ENCODE measurements around the gene CDHR5. TPM values are rescaled to one million over a fixed set of nuclear protein-coding genes. Genes with fewer than 3 reads are reported as not detected.

Gene CDHR5
- total RNA-seq, 1 donor from 2014 or later, result 0.24 TPM

DNA sequence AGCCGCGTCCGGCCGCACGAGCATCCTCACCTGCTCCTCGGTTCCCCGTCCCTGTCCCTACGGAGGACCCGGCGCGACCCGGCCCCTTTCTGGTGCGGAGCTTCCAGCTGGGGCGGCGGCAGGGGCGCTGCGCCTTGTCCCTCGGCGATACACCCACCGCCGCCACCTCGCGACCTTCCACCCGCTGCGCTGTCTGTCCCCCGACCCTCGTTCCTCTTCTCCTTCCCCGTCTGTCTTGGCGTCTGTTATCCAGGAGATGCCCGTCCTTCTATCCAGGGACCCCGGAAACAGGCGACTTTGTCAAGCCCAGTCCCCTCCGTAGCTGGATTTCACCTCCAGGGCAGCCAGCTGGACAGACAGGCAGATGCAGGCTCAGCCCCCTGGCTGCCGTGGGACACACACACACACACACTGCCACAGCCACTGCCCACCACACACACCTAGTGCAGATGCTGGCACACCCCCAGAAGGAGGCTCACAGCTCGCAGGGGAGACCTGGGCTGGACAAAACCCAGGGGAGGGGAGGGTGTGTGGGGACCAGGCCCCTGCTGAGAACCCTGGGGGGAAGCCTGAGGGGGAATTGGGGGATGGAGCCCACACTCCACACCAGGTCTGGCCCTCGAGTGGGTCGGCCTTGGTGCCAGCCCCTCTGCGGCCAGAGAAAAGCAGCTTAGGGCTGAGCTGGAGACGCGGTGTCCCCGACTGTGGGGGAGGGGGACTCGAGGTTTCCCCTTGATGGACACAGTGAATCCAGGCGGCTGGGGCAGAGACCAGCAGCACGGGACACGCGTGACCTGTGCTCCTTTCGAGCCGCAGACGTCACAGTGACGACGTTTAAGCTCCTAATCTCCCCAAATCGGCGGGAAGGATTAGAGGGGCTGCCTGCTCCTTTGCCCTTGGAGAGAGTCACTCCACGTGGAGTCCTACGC lies 13.1 kb upstream of the CDHR5 start:
- Mint-ChIP-seq H3K9me3 (ENCODE audit: low read depth) (no peaks in the 10 kb centered on the region), H3K4me1 (ENCODE audit: low read depth) (peaks cover 9% of the 10 kb centered on the region), H3K4me3 (ENCODE audit: low read depth) (peak overlapping the region; percentile 26), H3K27ac (no peak overlapping the region), H3K27me3 (peaks cover 46% of the 10 kb centered on the region), H3K36me3 (ENCODE audit: insufficient read depth) (peaks cover 6% of the 10 kb centered on the region)
- DNase-seq (ENCODE audit: low spot score, unreplicated experiment), result no peak
- TF ChIP-seq CTCF (IDR thresholded peaks at IDR 0.05; ENCODE audit: unreplicated experiment), result no peak

- TF ChIP-seq CTCF (IDR thresholded peaks at IDR 0.05; ENCODE audit: unreplicated experiment), result no peak
- Mint-ChIP-seq H3K9me3 (ENCODE audit: low read depth) (no peaks in the 10 kb centered on the region), H3K27ac (no peak overlapping the region), H3K4me3 (ENCODE audit: low read depth) (no peak overlapping the region), H3K27me3 (peaks cover 46% of the 10 kb centered on the region), H3K4me1 (ENCODE audit: low read depth) (peaks cover 9% of the 10 kb centered on the region), H3K36me3 (ENCODE audit: insufficient read depth) (peaks cover 10% of the 10 kb centered on the region)
- DNase-seq (ENCODE audit: low spot score, unreplicated experiment), result no peak
Measured at GRCh38 chr11:637333-637592, 12.5 kb upstream of the CDHR5 start.

- H3K4me3 Mint-ChIP-seq (ENCODE audit: low read depth), result peak within 1 kb of the TSS; percentile 26
- H3K36me3 Mint-ChIP-seq (ENCODE audit: insufficient read depth), result peaks cover 8% of the 10 kb centered on the region
- peaks cover 9% of the 10 kb centered on the region for H3K4me1 Mint-ChIP-seq (ENCODE audit: low read depth)
- H3K27me3 Mint-ChIP-seq, result peaks cover 46% of the 10 kb centered on the region
- no peaks in the 10 kb centered on the region for H3K9me3 Mint-ChIP-seq (ENCODE audit: low read depth)
- no peak within 1 kb of the TSS for H3K27ac Mint-ChIP-seq
- no peak for TF ChIP-seq CTCF (IDR thresholded peaks at IDR 0.05; ENCODE audit: unreplicated experiment)
- DNase-seq (ENCODE audit: low spot score, unreplicated experiment), result no peak
Measured at GRCh38 chr11:636511-637332, 12.0 kb upstream of the CDHR5 start, which contains the start of gene DRD4. TSS of gene DRD4 (plus strand) at chr11:637269. CDS start at chr11:637305, 36 bp downstream.

GRCh38 chr11:635945-636510 lies 11.3 kb upstream of the CDHR5 start:
- H3K27ac Mint-ChIP-seq, result no peak overlapping the region

More at GRCh38 chr11:635945-636510, 11.3 kb upstream of the CDHR5 start:
- peaks cover 8% of the 10 kb centered on the region for H3K36me3 Mint-ChIP-seq (ENCODE audit: insufficient read depth)
- no peak for TF ChIP-seq CTCF (IDR thresholded peaks at IDR 0.05; ENCODE audit: unreplicated experiment)
- H3K9me3 Mint-ChIP-seq (ENCODE audit: low read depth), result no peaks in the 10 kb centered on the region
- H3K27me3 Mint-ChIP-seq, result peaks cover 46% of the 10 kb centered on the region
- DNase-seq (ENCODE audit: low spot score, unreplicated experiment), result no peak
- H3K4me1 Mint-ChIP-seq (ENCODE audit: low read depth), result peaks cover 9% of the 10 kb centered on the region
- H3K4me3 Mint-ChIP-seq (ENCODE audit: low read depth), result no peak overlapping the region

Data from progenitor cell of endocrine pancreas (in vitro differentiated cells).